T-helper 1 cell (primary cell): ENCODE measurements around the gene RPS4Y2.

ENCODE experiments used
- DNase-seq, 5 donors: peaks; one replicate each; pipeline ENCODE4 v3.0.0-alpha.2; 2012 to 2020
- total RNA-seq, 4 donors: gene quantifications; one replicate each; lab custom pipeline; 2026; lab: John Stamatoyannopoulos, UW

Gene RPS4Y2
- total RNA-seq: 0 to 0.08 (median 0) reads per million in 4 donors

DNA sequence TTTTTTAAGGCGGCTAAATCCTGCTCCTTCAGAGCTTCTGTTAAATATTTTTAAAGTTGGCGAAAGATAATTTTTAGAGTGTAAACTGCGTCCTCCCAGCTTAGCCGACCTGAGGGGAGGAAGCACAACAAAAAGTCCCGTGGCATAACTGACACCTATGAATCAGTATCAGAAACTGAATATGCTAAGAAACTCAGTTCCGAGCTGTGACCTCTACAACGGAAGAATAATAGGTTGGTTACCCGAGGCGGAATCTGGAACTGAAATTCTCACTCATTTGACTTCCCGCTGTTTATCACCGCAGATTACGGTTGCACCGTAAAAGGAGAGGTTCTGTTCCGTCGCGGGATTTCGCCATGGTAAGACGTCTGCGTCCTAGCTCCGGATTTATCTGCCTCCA is at the start of gene RPS4Y2:
RPS4Y2 (plus strand) TSS at position 301 of the 400 bp plus-strand sequence; CDS start at position 357, 56 bp downstream.
- no peak for DNase-seq

- no peak for DNase-seq
Observed at GRCh38 chrY:20714391-20714790, 41.5 kb upstream of the RPS4Y2 start.

- DNase-seq: no peak
Observed at GRCh38 chrY:20726184-20726907, 29.6 kb upstream of the RPS4Y2 start.

GRCh38 chrY:20735200-20735599 is 20.7 kb upstream of the RPS4Y2 start:
- DNase-seq: no peak

DNA sequence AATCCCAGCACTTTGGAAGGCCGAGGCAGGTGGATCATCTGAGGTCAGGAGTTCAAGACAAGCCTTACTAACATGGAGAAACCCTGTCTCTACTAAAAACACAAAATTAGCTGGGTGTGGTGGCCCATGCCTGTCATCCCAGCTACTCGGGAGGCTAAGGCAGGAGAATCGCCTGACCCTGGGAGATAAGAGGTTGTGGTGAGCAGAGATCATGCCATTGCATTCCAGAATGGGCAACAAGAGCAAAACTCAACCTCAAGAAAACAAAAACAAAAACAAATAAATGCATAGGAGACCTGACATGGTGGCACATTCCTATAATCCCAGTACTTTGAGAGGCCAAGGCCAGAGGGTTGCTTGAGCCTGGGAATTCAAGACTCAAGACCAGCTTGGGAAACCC is 16.1 kb upstream of the RPS4Y2 start:
- DNase-seq: no peak

DNA sequence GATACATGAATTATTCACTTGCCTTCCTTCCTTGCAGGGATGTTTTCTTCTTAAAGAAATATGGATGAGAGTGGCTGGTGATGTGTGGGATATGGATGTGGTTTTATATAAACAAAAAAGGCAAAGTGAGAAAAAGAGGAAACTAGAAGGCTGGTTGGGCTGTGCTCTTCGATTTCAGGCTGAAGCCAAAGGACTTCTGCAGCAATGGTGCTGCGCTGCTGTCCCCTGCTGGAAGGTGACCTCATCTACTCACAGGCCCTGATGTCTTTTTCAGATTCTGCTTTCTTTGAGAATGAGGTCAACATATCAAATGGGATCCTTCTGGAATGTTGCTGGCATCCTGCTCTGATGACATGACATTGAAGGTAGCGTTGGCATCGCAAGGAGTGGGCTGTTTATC is 15.3 kb upstream of the RPS4Y2 start:
- no peak for DNase-seq

DNA sequence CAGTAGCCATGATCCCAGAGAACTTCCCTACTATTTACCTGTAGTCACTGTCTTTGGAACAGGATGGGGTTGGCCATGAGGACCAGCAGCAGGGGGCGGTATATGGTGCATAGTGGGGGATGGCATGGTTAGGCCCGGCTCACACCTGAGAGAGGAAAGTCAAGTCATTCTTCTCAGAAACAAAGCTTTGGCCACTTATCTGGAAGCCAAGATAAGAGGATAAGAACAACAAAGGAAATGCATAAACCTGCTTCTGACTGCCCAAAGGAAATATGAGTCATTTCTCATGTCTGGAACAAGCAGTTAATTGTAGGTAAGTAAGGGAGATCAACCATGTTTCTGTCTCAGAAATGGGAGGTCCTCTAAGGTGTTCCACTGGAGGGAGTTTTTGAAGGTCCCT is 10.8 kb upstream of the RPS4Y2 start:
- no peak for DNase-seq

DNA sequence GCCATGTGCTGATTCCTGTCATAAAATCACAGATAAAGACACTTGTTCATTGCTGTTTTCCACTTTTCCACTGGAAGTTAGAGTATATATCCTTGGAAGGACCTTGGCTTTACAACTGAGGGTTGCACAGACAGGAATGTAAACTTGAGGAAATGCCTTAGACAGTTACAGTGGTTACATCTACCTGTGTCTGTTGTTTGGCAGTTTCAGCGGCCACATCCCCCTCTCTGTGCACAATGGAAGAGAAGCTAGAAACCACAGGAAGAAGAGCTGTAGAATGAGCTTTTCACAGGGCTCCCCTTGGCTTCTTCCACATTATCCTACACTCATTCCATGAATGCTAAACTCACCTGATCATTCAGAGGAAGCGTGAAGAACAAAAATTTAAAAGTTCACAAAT is 9.0 kb upstream of the RPS4Y2 start:
- no peak for DNase-seq

GRCh38 chrY:20763869-20764268 is 8.0 kb downstream of the RPS4Y2 start:
- DNase-seq: no peak

DNA sequence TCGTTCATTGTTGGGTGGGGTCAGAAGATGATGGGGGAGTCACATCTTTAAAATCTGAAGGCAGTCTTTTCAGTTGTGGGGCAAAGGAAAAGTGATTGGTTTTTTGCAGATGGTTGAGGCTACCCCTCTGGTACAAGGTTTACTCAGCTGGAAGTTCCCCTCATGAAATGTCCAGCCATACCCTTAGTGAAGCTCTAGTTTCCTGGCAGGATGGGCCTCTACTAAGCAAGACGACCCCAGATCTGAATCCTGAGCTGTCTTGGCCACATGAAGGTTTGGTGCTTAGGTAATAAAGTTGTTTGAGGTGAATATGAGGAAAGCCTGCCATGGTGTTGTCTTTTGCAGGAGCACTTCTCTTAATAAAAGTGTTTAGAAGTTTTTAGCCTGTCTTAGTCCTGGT is 9.2 kb downstream of the RPS4Y2 start:
- no peak for DNase-seq

- no peak for DNase-seq
Observed at GRCh38 chrY:20770755-20771154, 14.8 kb downstream of the RPS4Y2 start.

DNA sequence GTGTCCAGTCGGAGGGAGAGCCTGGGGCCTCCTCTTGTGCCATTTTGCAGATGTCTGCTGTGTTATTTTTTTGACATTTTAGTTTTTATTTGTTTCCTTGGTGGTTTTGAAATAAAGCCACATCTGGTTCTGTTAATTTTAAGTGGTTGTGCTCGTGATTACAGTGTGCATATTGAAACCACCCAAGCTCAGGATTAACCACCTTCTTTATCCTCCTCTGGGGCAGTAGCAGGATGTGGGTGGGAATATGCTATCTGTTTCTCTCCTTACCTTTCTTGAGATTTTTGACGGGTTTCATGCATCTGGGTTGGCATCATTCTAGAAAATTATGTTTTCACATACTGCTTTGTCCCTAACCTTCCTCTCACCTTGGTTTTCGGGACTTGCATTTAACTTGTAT is 20.2 kb downstream of the RPS4Y2 start:
- DNase-seq: no peak

- no peak for DNase-seq
Observed at GRCh38 chrY:20780104-20780654, 24.3 kb downstream of the RPS4Y2 start.

DNA sequence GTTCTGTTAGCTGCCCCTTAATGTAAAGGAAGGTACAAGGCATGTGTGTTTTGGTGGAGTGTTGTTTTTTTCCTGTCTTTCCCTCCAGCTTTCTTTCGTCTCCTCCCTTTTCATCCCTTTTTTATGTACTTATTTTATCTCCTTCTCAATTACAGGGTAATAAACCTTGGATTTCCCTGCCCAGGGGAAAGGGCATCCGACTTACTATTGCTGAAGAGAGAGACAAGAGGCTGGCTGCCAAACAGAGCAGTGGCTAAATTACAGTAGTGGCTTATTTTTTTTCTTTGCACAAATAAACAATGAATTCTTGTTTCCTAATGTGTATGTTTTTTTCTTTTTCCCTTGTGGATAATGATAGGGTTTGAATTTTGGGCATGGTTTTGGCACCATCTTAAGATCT is 24.9 kb downstream of the RPS4Y2 start:
- no peak for DNase-seq

DNA sequence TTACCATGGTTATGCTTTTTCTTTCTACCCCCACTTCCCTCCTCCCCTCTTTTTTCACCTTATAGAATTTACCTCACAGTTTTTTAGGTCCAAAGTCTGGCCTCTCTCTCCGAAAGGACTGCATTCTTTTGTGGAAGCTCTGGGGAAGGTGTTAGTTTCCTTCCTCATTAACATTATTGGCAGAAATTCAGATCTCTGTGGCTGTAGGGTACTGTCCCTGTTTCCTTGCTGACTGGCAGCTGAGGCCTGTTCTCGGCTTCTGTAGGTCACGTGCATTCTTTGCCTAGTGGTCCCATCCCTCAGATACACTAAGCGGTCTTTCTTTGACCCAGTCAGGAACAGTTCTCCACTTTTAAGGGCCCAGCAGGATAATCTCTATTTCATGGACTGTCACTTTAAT is 25.5 kb downstream of the RPS4Y2 start:
- DNase-seq: no peak

DNA sequence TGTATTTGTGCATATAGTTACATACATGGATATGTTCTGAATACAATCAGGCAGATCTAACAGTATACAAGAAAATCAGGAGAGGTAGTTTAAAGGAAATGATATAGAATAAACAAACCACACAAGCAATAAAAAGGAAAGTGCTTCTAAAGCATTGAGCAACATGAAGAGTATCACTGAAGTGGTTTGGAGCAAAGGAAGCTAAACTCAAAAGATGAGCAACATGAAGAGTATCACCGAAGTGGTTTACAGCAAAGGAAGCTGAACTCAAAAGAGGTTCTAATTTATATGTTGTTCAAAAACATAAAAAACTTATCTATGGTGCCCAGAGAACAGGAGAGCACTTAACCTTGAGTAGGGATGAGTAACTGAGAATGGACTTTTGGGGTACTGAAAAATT is 29.1 kb downstream of the RPS4Y2 start:
- no peak for DNase-seq

GRCh38 chrY:20787076-20787475 is 31.2 kb downstream of the RPS4Y2 start:
- DNase-seq: no peak

DNA sequence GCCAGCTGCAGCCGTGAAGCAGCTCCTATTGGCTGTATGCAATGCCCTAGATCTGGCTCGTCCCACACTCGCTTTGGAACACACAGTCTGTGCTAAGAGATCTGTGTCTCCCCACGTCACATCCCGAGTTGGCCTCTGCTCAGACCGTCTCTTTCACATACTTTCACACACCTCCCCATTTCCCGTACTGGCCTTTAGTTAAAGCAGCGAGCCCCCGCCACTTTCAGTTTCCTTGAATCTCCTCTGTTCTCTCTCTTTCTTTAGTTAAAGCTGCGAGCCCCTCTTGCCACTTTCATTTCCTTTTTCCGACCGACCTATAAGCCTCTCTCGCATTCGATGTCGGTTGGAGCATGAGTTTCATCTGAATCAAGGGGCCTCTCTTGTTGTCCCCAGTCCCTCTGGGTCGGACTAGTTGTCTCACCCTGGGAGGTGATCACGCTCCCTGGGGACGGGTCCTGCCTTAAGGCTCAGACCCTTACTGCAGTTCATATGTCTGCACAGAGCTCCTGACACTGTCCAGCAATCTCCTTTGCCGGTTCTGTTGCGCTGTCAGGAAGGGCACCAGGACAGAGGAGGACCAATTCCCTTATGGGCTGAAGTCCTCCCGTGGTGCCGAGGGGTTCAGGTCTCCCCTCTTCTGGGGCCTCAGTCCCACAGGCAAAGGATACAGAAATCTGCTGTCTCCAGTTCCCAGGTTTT is 42.6 kb downstream of the RPS4Y2 start:
- no peak for DNase-seq

DNA sequence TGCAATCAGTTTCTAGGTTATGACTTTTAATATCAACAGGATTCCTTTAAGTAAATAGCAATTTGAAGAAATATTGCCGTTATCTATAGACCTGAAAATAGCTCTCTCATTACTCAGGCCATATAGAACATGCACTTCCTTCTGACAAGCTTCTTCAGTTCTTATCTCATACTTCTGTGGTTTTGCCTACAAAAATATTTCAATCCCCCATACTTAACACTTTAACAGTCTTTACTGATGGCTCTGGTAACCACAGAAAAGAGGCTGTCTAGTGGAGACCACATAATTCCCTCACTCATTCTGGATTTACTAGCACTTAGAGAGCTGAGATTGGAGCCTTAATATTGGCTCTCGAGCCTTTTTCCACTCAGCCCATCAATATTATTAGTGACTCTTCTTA is 46.8 kb downstream of the RPS4Y2 start:
- DNase-seq: no peak

DNA sequence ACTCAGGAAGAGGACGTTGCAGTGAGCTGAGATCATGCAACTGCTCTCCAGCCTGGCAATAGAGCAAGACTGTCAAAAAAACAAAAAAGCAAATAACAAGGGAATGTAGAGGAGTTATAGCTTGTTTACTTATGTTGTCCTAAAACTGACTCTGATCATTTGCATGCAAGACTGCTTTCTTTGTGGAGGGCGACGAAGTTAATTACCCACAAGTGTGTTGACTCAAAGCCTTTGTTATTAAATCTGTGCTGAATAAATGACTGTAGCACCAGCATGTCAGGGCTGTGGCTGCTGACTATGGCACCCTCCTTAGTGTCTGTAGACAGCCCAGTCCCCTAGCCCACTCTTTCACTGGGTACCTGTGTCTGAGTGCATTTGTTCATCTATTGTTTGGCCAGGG is 50.3 kb downstream of the RPS4Y2 start:
- no peak for DNase-seq

GRCh38 chrY:20813459-20813858 is 57.6 kb downstream of the RPS4Y2 start:
- no peak for DNase-seq

- no peak for DNase-seq
Observed at GRCh38 chrY:20814794-20815193, 58.9 kb downstream of the RPS4Y2 start.

DNA sequence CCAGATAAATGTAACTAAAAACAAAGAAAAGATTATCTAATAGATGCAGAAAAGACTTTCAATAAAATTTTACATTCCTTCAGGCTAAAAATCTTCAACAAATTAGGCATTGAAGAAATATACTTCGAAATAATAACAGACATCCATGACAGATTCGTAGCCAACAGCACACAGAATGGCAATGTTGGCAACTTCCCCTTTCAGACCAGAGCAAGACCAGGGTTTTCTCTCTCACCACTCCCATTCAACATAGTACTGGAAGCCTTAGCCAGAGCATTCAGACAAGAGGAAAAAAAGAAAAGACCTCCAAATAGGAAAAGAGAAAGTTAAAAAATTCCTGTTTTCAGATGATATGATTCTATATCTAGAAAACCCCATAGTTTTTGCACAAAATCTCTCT is 61.2 kb downstream of the RPS4Y2 start:
- DNase-seq: no peak
